ENCODE measurements around the gene KLK7.

GRCh38 chr19:50977626-50978025 lies 6.1 kb downstream of the KLK7 start:
- TF ChIP-seq CTCF (IDR thresholded peaks at IDR 0.05; ENCODE audit: extremely low read depth in 1 of 2, insufficient read depth in 1 of 2, low read depth in 1 of 2, low read length in 2 of 2) (no peak), FOS (IDR thresholded peaks at IDR 0.05; ENCODE audit: borderline replicate concordance, insufficient read depth, low read length) (no peak), POLR2AphosphoS5 (IDR thresholded peaks at IDR 0.05; ENCODE audit: insufficient read depth, low read depth, low read length) (no peak), POLR2A (IDR thresholded peaks at IDR 0.05; ENCODE audit: low read depth, low read length) (no peak)
- TF ChIP-seq, protein P1, sequence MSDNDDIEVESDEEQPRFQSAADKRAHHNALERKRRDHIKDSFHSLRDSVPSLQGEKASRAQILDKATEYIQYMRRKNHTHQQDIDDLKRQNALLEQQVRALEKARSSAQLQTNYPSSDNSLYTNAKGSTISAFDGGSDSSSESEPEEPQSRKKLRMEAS (IDR thresholded peaks at IDR 0.05; ENCODE audit: insufficient read depth, insufficient read length): no peak

All from endothelial cell of umbilical vein (primary cell).